HG02870 (cell line): ENCODE data around the gene MNAT1.

ENCODE experiments used
- ATAC-seq: cut with Tn5 transposase; IDR thresholded peaks from one replicate; pipeline ENCODE4 v1.9.1; 2021; ENCODE audit warnings: mild to moderate bottlenecking, moderate library complexity; ENCODE audit not compliant: unreplicated experiment

The MNAT1 gene

DNA sequence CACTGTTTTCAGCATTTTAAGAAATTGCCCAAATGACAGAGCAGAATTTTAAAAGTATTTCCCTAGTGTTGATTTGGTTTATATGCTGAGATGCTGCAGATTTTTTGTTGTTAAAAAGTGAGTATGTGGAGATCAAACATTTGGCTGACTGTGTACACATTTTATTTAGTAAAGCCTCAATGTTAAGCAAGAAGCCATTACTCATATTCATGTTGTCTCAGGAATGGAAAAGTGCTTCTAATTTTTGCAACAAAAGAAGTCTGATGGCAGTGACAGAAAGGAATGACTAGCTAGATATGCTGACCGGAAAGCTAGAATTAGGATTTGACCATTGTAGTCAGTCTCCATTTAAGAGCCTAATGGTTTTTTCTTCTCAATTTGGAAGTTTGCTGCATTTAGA is 269.0 kb downstream of the MNAT1 start:
- ATAC-seq: no peak

DNA sequence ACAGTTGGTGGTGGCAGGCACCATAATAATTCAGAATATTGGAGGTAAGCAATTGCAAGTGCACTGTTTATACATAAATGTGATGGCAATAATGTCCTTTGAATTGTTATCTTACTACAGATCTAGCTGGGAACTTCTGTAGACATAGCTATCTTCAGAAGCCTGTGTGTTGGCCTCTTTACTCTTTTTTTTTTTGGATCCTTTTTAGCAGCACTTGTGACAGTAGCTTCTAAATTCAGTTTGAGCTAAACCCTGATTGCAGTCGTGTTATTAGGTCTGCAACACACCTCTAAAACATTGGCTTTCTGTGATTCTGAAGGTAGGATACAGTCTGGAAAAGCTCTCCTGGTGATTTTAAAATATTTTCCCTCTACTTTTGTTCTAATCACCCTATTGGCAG is 285.0 kb downstream of the MNAT1 start:
- no peak for ATAC-seq
